Measurements from ENCODE around the gene TOB1.

DNA sequence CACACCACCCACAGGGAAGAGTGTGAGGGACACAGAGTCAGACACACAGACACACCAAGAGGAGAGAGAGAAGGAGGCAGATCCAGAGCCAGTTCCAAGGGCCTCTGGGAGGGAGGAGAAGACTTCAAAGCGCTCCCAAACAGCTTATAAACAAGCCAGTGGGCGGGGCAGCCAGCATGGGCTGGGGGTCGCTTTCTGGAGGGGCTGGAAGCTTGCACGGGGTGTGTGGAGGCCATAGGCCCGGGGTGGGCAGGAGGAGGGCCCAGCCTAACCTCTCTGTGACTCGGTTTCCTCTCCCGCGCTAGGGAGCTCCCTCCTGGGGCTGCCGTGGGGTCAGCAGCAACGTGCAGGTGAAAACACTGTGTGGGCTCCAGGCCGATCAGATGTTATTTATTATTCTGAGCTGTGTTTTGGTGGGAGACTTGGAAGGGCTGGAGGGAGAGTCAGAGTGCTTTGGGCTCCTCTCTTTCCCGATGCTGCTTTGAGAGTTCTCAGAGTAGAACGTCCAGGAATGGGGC is 33.2 kb downstream of the TOB1 start:
- TF ChIP-seq, protein P1, sequence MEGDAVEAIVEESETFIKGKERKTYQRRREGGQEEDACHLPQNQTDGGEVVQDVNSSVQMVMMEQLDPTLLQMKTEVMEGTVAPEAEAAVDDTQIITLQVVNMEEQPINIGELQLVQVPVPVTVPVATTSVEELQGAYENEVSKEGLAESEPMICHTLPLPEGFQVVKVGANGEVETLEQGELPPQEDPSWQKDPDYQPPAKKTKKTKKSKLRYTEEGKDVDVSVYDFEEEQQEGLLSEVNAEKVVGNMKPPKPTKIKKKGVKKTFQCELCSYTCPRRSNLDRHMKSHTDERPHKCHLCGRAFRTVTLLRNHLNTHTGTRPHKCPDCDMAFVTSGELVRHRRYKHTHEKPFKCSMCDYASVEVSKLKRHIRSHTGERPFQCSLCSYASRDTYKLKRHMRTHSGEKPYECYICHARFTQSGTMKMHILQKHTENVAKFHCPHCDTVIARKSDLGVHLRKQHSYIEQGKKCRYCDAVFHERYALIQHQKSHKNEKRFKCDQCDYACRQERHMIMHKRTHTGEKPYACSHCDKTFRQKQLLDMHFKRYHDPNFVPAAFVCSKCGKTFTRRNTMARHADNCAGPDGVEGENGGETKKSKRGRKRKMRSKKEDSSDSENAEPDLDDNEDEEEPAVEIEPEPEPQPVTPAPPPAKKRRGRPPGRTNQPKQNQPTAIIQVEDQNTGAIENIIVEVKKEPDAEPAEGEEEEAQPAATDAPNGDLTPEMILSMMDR (IDR thresholded peaks at IDR 0.05; ENCODE audit: insufficient read depth, low read length, poor library complexity, severe bottlenecking) = no peak
- TF ChIP-seq EZH2phosphoT487 (conservative IDR thresholded peaks at IDR 0.05; ENCODE audit: low read length) = no peak

Data from SU-DHL-6 (cell line).